Measurements from ENCODE around the gene DPYSL4. TPM values are rescaled to one million over a fixed set of nuclear protein-coding genes. Genes with fewer than 3 reads are reported as not detected.
A peak's percentile ranks its signal among the peaks of the same experiment; 100 is the strongest.

The DPYSL4 gene
- total and polyA plus RNA-seq, 12 donors, result 0.42 to 7.6 (median 3.2) TPM

GRCh38 chr10:132209130-132209529, 22.4 kb downstream of the DPYSL4 start:
- Histone ChIP-seq H3K4me3 (no peak overlapping the region), H3K27me3 (no peaks in the 10 kb centered on the region), H3K9me3 (replicated peaks in 1 of 3) (no peaks in the 10 kb centered on the region), H3K4me1 (replicated peaks in 1 of 2) (no peaks in the 10 kb centered on the region), H3K36me3 (replicated peaks in 1 of 2) (no peaks in the 10 kb centered on the region), H3K27ac (no peak overlapping the region)
- TF ChIP-seq CTCF (IDR thresholded peaks at IDR 0.05) (no peak), POLR2A (IDR thresholded peaks at IDR 0.05) (no peak)
- DNase-seq, result peak in 3 of 7 donors; percentile 38 to 52 (median 39)
- 73 to 87% (median 78%) methylated on average over 2 to 14 of the region's 14 CpGs for WGBS, 4 donors
- intact Hi-C loops (cut with DNase I), result no loop called here

GRCh38 chr10:132209978-132210530, 23.3 kb downstream of the DPYSL4 start:
- WGBS, 4 donors, result 88 to 90% (median 89%) methylated on average over 21 to 23 of the region's 23 CpGs
- DNase-seq, result no peak

GRCh38 chr10:132210766-132211165, 24.0 kb downstream of the DPYSL4 start:
- H3K27ac ChIP-seq, result no peak overlapping the region
- TF ChIP-seq CTCF (IDR thresholded peaks at IDR 0.05) (no peak), POLR2A (IDR thresholded peaks at IDR 0.05) (no peak)
- H3K9me3 ChIP-seq (replicated peaks in 1 of 3), result no peaks in the 10 kb centered on the region
- 94 to 98% (median 96%) methylated on average over 14 of the region's 14 CpGs for WGBS, 4 donors
- H3K27me3 ChIP-seq, result no peaks in the 10 kb centered on the region
- no peak for DNase-seq
- H3K4me3 ChIP-seq, result no peak overlapping the region
- intact Hi-C loops (cut with DNase I), result loop anchor here in 1 of 2 donors (10.0 kb wide), 1 partner anchor 434 kb away; no protein-coding TSS in a partner anchor
- H3K4me1 ChIP-seq (replicated peaks in 1 of 2), result no peaks in the 10 kb centered on the region
- H3K36me3 ChIP-seq (replicated peaks in 1 of 2), result no peaks in the 10 kb centered on the region

More at GRCh38 chr10:132209978-132210530, 23.3 kb downstream of the DPYSL4 start:
- H3K27me3 ChIP-seq, result no peaks in the 10 kb centered on the region
- H3K4me3 ChIP-seq, result no peak overlapping the region
- intact Hi-C loops (cut with DNase I), result loop anchor here in 1 of 2 donors (10.0 kb wide), 1 partner anchor 435 kb away; no protein-coding TSS in a partner anchor
- H3K36me3 ChIP-seq (replicated peaks in 1 of 2), result no peaks in the 10 kb centered on the region
- no peaks in the 10 kb centered on the region for H3K9me3 ChIP-seq (replicated peaks in 1 of 3)
- H3K4me1 ChIP-seq (replicated peaks in 1 of 2), result no peaks in the 10 kb centered on the region
- no peak overlapping the region for H3K27ac ChIP-seq
- TF ChIP-seq CTCF (IDR thresholded peaks at IDR 0.05) (no peak), POLR2A (IDR thresholded peaks at IDR 0.05) (no peak)

GRCh38 chr10:132211246-132211645, 24.5 kb downstream of the DPYSL4 start:
- Histone ChIP-seq H3K27ac (no peak overlapping the region), H3K27me3 (no peaks in the 10 kb centered on the region), H3K4me1 (replicated peaks in 1 of 2) (no peaks in the 10 kb centered on the region), H3K36me3 (replicated peaks in 1 of 2) (no peaks in the 10 kb centered on the region), H3K4me3 (no peak overlapping the region), H3K9me3 (replicated peaks in 1 of 3) (no peaks in the 10 kb centered on the region)
- WGBS, 4 donors, result 82 to 98% (median 95%) methylated on average over 6 to 14 of the region's 14 CpGs
- DNase-seq, result no peak
- intact Hi-C loops (cut with DNase I), result loop anchor here in 1 of 2 donors (10.0 kb wide), 1 partner anchor 434 kb away; no protein-coding TSS in a partner anchor
- TF ChIP-seq CTCF (IDR thresholded peaks at IDR 0.05) (no peak), POLR2A (IDR thresholded peaks at IDR 0.05) (no peak)

All from adrenal gland (tissue), 12 donors.